Measurements from ENCODE around the gene TENM4. TPM values are rescaled to one million over a fixed set of nuclear protein-coding genes. Genes with fewer than 3 reads are reported as not detected.

TENM4 gene
- total RNA-seq, 1 experiment from 2014 or later = 22.6 TPM

- DNase-seq (ENCODE audit: low read depth) = peak; percentile 24
These were observed 628.1 kb downstream of the TENM4 start for GRCh38 chr11:78812513-78813293.

- no peak for DNase-seq (ENCODE audit: low read depth)
These were observed 630.2 kb downstream of the TENM4 start for GRCh38 chr11:78810559-78811009.

GRCh38 chr11:78809931-78810541, 630.8 kb downstream of the TENM4 start:
- DNase-seq (ENCODE audit: low read depth) = peak; percentile 48

GRCh38 chr11:78808923-78809322, 631.9 kb downstream of the TENM4 start:
- DNase-seq (ENCODE audit: low read depth) = peak; percentile 94

- DNase-seq (ENCODE audit: low read depth) = no peak
These were observed 633.5 kb downstream of the TENM4 start for GRCh38 chr11:78807351-78807750.

- DNase-seq (ENCODE audit: low read depth) = peak; percentile 84
These were observed 634.4 kb downstream of the TENM4 start for GRCh38 chr11:78806214-78807004.

- DNase-seq (ENCODE audit: low read depth) = no peak
These were observed 635.8 kb downstream of the TENM4 start for GRCh38 chr11:78804991-78805390.

- DNase-seq (ENCODE audit: low read depth) = no peak
These were observed 636.8 kb downstream of the TENM4 start for GRCh38 chr11:78803995-78804394.

- DNase-seq (ENCODE audit: low read depth) = peak; percentile 50
These were observed 638.6 kb downstream of the TENM4 start for GRCh38 chr11:78802058-78802761.

- peak; percentile 97 for DNase-seq (ENCODE audit: low read depth)
These were observed 639.5 kb downstream of the TENM4 start for GRCh38 chr11:78801161-78801884.

GRCh38 chr11:78800756-78801155, 640.1 kb downstream of the TENM4 start:
- no peak for DNase-seq (ENCODE audit: low read depth)

GRCh38 chr11:78800096-78800690, 640.6 kb downstream of the TENM4 start:
- no peak for DNase-seq (ENCODE audit: low read depth)

- peak; percentile 79 for DNase-seq (ENCODE audit: low read depth)
These were observed 642.2 kb downstream of the TENM4 start for GRCh38 chr11:78798663-78799062.

- no peak for DNase-seq (ENCODE audit: low read depth)
These were observed 643.3 kb downstream of the TENM4 start for GRCh38 chr11:78797559-78797958.

- DNase-seq (ENCODE audit: low read depth) = peak; percentile 98
These were observed 643.9 kb downstream of the TENM4 start for GRCh38 chr11:78796956-78797355.

- DNase-seq (ENCODE audit: low read depth) = peak; percentile 92
These were observed 645.1 kb downstream of the TENM4 start for GRCh38 chr11:78795621-78796261.

GRCh38 chr11:78791964-78792363, 648.9 kb downstream of the TENM4 start:
- no peak for DNase-seq (ENCODE audit: low read depth)

- peak; percentile 26 for DNase-seq (ENCODE audit: low read depth)
These were observed 649.6 kb downstream of the TENM4 start for GRCh38 chr11:78791254-78791653.

GRCh38 chr11:78790784-78791183, 650.0 kb downstream of the TENM4 start:
- DNase-seq (ENCODE audit: low read depth) = no peak

GRCh38 chr11:78789375-78789774, 651.5 kb downstream of the TENM4 start:
- no peak for DNase-seq (ENCODE audit: low read depth)

Measured in M059J (cell line).